Right ventricle myocardium inferior (tissue), 1 donor: ENCODE data around the gene PRDM15. TPM values are rescaled to one million over a fixed set of nuclear protein-coding genes. Genes with fewer than 3 reads are reported as not detected.

ENCODE experiments used
- ATAC-seq: fragments of 200-7000 bp; cut with Tn5 transposase; one replicate; pipeline ENCODE4 v1.9.1; 2020; ENCODE audit warnings: mild to moderate bottlenecking, moderate library complexity
- DNase-seq: peaks from one replicate; pipeline ENCODE4 v3.0.0; 2021; ENCODE audit errors: missing footprints
- intact Hi-C: fragments of 100-400 bp; cut with DNase I; formaldehyde crosslinking; loops from one replicate; pipeline ENCODE4 v1.11.0; 2022
- total RNA-seq: library from RNA; stranded (reverse); fragmentation: NEBNext Ultra II Directional; extraction: Animal tissue kit (Norgen Biotek cat#: 25700); gene quantifications from one replicate; pipeline ENCODE4 v1.2.1, GENCODE V29; 2021
- donor health status: DM: no; HTN: yes; CAD: no; lungs with severe emphysema.

PRDM15 gene
- total RNA-seq, 1 donor from 2014 or later: 4.6 TPM

DNA sequence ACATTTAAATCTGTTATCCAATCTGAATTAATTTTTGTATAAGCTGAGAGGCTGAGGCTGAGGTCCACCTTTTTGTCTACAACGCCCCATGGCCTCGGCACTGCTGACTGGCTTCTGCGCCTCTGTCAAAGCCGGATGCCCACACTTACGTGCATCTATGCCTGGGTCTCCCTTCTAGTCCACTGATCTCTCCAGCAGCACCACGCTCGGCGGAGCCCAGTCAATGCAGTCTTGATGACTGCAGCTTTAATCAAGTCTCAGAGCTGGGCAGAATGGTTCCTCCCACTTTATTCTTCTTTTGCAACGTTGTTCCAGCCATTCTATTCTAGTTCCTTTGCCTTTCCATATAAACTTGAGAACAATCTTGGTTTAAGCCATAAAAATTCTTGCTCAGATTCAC lies 9.4 kb downstream of the PRDM15 start:
- DNase-seq (no peak), ATAC-seq (no peak)
- intact Hi-C loops: loop anchor here (10.0 kb wide), 1 partner anchor 255 kb away; no protein-coding TSS in a partner anchor

DNA sequence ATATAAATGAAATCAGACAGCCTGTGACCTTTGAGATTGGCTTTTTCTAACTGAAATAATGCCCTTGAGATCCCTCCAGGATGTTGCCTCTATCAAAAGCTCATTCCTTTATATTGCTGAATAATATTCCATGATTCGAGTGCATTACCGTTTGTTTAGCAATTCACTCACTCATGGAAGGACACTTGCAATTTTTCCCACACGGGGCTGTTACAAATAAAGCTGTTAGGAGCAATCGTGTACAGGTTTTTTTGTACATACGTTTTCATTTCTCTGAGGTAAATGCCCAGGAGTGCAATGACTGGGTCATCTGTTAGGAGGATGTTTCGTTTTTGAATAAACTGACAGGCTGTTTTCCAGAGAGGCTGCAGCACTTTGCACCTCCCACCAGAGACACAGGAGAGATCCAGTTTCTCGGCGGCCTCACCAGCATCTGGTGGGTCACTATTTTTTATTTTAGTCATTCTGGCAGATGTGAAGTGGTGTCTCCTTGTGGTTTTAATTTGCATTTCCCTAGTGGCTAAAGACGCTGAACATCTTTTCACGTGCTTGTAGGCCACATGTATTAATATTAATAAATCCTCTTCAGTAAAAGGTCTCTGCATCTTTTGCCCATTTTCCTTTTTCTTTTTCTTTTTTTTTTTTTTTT lies 11.0 kb downstream of the PRDM15 start:
- no peak for ATAC-seq
- intact Hi-C loops: no loop called here
- no peak for DNase-seq

DNA sequence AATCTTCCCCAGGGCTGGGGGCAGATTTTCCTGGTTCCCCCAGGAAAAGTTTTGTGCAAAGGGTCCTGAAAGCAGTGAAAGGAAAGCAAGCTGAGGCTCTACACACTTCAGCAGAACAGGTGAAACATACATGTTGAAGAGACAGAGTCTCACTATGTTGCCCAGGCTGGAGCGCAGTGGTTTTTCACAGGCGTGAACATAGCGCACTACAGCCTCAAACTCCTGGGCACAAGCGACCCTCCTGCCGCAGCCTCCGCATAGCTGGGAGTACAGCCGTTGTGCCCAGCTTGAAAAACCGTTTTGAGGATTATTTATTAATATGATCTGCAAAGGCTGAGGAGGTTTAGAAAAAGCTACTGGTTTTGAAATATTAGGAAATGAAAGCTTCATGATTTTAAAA lies 11.8 kb downstream of the PRDM15 start:
- intact Hi-C loops: no loop called here
- DNase-seq (no peak), ATAC-seq (no peak)

DNA sequence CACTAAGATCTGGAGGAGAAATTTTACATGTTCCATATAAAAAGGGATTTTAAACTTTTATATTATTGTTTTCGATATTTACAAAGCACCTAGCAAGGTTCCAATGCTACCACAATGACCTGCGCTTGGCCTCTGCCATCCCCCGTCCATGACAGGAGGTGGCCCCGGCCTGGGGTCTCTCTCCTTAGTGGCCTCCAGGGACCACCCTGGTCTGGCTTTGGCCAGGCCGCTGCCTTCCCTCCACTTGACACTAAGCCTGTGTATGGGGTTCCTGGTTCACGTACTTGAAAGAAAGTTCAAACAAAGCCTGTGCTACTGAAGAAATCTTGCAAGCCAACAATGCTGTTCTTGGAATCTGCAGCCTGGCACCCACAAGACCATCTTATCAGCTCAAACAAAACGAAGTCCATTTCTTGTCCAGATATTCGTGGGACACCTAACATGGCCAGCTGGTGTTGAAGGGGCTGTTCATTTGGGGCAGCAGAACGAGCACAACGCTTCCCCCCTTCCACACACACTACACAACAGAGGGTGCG lies 12.8 kb downstream of the PRDM15 start:
- no peak for ATAC-seq
- DNase-seq: no peak
- intact Hi-C loops: no loop called here

DNA sequence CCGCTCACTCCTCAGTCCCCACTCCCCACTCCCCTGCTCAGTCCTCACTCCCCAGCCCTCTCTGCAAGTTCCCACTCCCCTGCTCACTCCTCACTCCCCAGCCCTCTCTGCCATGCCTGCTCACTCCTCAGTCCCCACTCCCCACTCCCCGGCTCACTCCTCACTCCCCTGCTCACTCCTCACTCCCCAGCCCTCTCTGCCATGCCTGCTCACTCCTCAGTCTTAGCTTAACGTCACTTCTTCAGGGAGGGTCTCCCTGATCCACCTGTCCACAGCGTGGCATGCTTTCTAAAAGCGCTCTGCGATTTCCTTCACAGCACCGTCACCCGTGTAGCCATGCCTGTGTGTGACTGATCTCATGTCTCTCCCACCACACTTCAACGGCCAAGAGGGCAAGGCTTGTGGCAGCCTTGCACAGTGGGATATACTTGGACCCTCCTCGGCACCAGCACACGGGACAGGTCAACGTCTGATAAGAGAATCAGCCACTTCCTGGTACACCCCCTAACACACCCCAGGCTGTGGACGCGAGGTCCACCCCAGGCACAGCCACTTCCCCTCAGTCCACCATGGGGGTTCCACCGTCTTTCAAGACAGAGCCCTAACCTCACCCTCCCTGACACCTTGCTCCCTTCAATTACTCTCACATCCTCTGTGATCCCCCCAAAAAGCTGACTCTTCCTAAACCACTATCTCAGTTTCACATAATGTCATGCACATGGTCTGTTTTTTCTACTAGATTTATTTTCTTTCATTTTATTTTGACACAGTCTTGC lies 14.0 kb downstream of the PRDM15 start:
- ATAC-seq (no peak), DNase-seq (no peak)
- intact Hi-C loops: no loop called here

DNA sequence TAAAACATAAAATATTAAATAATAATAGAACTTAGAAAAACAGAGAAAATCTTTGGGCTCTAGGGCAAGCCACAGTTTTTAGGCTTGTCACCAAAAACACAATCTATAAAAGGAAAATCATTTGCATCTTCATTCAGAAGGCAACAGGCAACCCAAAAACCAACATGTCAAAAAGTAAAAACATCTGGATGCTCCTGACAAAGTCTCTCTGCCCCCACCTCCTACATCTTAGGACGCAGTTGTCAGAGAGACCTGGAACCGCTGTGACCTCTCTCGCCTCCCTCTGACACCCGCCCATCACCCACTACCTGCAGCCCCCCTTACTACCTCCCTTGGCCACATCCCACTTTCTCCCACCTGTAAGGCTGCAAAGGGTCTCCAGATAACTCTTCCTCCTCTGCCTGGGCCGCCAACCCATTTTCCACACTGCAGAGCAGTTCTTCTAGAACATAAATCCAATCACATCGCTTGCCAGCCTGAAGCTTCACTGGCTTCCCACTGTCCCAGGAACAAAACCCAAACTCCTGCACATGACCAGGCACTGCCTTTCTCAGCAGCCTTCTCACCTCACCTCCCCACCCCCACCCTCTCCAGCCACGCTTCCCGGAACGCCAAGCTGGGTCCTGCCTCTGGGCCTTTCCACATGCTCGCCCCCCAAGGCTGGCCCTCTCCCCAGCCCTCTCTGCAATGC lies 14.7 kb downstream of the PRDM15 start:
- ATAC-seq: no peak
- DNase-seq: no peak
- intact Hi-C loops: no loop called here

DNA sequence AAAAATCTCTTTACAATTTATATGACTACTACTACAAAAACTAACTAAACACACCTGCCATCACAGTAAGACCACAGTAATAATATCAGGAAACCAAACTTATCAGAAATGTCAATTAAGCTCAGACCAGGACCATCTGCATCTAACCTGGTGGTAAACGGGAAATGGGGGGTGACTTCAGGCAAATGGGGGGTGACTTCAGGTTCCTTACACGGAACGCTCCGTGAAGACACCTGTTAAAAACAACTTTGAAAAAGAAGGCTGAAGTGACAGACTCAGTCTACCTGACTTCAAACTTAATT lies 15.8 kb downstream of the PRDM15 start:
- ATAC-seq (no peak), DNase-seq (no peak)
- intact Hi-C loops: no loop called here

DNA sequence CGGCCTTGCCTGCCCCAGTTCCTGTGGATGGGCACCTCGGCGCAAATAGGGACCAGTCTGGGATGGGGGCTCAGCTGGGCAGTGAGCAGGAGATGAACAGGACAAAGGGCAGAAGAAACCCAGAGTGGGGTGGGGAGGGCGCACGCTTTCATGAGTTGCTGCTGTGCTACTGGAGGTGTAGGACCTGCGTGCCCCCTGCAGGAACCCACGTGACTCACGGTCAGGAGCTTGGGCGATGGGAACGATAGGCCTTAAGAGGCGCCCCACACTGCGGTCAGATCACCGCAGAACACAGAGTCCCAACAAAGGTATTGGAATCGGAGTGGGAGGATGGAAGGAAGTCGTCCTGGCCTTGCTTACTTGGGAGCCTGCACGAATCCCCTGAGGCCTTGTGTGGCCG lies 17.2 kb downstream of the PRDM15 start:
- DNase-seq (no peak), ATAC-seq (no peak)
- intact Hi-C loops: no loop called here

DNA sequence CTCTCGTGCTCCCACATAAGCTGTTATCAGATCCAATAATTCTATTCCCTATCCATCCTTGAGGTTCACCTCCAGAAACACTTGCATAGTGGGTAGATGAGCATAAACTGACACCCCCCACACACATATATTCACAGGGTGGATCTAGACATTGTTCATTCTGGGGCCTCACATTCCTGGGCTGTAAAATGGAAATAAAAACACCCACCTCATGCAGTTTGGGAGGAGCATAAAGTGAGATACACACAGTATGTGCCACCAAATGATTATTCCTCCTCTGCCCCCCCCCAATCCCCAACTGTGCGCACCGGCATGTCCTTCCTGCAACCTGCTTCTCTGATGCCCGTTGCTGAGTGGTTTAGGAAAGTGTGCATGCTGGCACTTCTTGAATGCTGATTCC lies 17.9 kb downstream of the PRDM15 start:
- ATAC-seq: peak; percentile 20
- intact Hi-C loops: no loop called here

DNA sequence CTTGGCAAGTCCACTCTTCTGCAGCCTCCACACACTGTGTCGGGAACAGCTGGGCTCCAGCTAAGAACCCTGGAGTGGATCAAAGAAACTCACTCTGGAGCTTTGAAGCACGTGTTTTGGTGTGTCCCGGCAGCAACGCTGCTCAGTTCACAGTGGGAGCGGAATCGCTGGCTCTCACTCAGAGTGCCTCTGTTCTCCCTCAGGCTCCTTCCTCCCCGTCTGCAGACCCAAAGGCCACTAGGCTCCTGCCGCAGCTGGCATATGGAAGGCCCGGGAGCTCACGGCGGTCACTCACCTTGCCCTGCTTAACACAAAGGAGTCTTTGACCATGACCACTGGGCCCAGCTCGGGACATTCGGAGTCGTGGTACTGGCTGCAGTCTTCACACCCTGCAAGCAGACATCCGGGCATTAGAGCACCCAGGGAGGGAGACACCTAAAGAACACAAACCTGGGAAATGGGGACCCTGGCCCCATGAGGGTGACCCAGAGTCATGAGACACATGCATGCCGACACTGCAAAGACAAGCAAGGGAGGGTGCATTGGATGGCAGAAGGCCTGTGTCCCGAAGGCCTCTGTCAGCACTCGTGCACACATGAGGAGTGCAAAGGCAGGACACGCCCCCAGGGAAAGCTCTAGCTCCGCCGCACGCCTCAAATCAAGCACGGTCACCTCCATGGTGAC lies 19.7 kb downstream of the PRDM15 start:
- intact Hi-C loops: no loop called here
- DNase-seq (no peak), ATAC-seq (no peak)

More for the DNA sequence above, 17.9 kb downstream of the PRDM15 start:
- no peak for DNase-seq

DNA sequence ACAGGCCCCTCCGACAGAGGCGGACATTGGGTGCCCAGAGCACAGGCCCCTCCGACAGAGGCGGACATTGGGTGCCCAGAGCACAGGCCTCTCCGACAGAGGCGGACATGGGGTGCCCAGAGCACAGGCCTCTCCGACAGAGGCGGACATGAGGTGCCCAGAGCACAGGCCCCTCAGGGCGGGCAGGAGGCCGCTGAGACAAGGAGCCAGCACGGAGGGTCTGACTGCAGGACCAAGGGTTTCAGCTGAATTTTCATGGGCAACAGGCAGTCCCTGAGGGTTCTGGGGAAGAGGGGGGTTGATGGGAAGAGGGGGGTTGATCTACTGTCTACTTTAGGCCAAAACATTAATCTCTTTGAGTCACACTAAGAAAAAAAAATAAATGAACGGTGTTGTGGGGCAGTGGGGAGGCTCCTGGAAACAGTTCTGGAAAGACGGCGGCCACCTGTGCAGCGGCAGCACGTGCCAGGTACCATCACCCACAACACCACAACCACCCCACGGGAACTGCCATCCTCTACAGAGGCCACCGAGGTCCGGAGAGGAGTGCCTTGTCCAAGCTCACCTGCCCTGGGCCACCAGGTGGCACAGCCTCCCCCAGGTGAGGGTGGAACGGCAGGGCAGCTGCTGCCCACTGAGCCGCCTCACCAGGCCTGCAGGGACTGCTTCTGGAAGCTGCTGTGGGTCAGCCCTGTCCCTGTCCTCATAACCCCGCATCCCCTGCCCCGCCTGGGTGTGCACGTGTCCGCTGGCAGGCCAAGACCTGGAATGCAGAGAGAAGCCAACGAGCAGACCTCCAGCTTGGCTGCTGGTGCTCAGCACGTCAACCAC lies 20.5 kb downstream of the PRDM15 start:
- ATAC-seq: no peak
- intact Hi-C loops: no loop called here
- no peak for DNase-seq

DNA sequence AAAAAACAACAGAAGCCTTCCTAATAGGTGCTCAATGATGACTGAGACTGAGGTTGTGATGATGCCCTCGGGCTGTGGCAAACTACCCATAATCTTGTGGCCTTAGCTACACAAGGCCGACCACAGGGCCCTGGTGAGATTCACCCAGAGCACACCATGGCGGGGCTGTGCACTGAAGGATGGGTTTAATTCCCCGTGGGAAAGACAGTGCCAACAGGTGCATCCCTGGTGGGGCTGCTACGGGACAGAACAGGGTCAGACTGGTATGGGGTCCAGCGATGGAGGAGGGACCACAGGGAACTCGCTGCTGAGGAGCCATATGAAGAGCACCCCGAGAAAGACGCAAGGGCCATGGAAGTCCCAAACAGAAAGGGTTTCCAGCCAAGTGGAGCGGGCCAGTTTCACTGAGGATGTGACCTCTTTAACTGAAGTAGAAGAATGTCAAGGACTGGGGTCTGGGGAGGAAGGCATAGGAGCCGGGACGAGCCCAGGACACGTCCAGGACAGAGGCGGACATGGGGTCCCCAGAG lies 21.3 kb downstream of the PRDM15 start:
- intact Hi-C loops: no loop called here
- ATAC-seq: no peak
- no peak for DNase-seq

DNA sequence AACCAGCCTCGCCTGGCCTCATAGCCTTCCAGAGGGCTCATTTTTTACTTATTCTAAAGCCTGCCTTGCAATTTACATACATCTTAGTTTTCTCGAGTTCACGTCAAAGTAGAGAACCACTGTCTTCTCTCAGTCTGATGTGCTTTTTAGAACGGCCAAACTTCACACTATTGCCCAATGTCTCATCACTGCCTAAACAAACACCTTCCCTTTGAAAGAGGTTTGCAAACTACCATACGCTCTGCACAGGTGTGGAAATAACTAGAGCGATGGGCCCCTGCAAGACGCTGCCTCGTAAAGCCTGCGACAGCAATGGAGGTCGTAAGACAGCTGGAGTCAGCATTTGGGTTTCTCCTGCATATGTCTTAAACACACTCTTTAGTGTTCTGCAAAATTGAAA lies 22.6 kb downstream of the PRDM15 start:
- DNase-seq: no peak
- no peak for ATAC-seq
- intact Hi-C loops: no loop called here

DNA sequence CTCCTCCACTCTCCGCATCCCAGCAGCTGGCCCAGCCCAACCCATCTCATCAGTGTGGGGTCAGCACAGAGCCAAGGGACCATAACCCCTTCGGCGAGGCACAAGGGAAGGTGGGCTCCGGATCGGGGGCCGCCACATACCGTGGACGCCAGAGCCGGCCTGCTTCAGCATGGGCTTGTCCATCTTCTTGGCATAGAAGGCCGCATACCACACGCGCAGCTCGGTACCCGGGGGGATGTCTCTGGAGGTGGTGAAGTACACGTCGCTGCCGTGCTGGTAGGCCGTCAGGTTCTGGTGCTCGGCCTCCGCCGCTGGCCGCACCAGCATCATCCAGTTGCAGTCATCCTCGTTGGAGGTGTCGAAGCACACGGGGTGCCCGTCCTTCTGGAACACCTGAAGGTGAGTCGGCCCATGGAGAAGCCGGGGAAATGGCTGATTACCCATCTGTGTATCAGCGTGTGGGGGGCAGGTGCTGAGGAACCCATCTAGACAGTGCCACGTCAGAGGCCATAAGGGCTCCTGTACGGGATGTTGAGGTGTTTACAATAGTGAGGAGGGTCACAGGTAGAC lies 24.6 kb downstream of the PRDM15 start:
- no peak for DNase-seq
- intact Hi-C loops: no loop called here
- no peak for ATAC-seq

DNA sequence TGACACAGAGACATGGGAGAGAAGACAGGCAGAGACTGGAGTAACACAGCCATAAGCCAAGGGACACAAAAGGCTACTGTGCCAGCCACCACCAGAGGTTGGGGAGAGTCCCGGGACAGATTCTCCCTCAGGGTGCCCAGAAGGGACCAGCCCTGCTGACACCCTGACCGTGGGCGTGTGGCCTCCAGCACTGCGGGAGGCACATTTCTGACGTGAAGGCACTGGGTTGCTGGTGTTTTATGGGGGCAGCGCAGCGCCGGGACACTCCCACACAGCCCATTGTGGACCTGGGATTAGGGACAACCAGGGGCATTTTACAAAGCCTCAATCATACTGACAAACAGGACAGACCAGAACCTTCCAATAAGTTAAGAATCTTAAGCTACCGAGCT lies 26.2 kb downstream of the PRDM15 start:
- intact Hi-C loops: no loop called here
- no peak for DNase-seq
- no peak for ATAC-seq

DNA sequence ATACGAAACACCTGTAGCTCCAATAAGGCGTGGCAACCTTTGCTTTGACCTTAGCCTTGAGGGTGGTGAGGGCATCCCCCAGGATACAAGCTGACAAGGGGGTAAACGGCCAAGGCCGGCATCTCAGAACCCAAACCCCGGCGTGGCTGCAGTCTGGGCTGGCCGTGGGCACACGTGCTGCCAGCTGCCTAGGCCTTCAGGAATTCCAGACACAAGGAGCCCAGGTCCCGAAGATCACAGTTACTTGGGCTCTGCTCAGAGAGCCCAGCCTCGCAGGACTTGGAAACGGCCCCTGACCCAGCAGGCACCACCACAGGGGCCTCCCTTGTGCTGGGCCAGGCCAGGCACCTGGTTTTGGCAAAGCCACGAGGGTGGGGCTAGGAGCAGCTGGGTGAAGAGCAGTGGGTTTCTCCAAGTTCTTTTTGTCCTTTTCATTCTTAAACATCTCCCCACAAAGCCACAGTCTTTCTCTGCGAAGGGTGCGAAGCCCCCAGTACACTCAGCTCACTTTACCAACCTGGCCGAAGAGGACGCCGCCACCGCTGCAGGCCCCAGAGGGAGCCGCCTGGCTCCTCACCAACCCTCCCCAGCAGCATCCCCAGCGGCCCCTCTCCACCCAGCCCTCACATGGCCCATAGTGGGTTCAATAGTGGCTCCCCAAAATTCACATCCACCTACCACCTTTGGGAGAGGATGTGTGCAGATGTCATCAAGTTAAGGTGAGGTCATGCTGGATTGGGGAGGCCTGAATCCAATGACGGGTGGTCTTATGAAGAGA lies 26.8 kb downstream of the PRDM15 start:
- DNase-seq (no peak), ATAC-seq (no peak)
- intact Hi-C loops: no loop called here

DNA sequence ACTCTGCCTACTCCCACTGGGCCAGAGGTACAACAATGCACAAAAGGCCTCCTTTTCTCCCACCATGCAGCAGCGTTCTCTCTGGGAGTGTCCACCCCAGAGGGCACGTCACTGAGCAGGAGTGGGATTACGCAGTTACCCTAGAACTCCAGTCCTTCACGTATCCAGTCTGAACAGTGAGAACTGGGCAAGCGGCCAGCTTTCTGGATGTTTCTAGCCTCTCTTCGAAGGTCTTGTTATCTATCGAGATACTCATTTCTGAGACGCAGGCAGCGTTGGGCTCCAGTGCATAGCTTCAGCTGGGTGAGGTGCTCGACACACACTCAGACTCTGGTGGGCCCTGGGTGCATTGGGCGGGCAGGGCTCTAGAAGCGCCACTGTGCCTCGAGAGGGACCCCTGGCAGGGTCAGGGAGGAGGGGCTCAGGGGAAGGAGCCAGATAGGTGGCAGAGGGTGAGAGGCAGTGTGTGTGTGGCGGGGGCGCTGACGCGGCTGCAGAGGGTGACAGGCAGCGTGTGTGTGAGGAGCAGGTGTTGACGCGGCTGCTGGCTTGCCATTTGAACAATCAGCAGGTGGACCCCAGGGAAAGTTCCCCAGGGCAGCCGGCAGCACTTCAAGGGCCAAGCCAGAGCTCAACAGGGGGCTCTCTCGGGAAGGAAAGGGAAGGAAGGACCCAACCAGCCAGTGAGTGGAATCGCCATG lies 27.9 kb downstream of the PRDM15 start:
- DNase-seq: no peak
- no peak for ATAC-seq
- intact Hi-C loops: no loop called here
